ENCODE measurements around the gene VCAN.
"Not testable (repeated sequence)": the region's sequence is repeated elsewhere in the genome, so short reads cannot be mapped to it uniquely, and the experiment has no call there.

VCAN gene

DNA sequence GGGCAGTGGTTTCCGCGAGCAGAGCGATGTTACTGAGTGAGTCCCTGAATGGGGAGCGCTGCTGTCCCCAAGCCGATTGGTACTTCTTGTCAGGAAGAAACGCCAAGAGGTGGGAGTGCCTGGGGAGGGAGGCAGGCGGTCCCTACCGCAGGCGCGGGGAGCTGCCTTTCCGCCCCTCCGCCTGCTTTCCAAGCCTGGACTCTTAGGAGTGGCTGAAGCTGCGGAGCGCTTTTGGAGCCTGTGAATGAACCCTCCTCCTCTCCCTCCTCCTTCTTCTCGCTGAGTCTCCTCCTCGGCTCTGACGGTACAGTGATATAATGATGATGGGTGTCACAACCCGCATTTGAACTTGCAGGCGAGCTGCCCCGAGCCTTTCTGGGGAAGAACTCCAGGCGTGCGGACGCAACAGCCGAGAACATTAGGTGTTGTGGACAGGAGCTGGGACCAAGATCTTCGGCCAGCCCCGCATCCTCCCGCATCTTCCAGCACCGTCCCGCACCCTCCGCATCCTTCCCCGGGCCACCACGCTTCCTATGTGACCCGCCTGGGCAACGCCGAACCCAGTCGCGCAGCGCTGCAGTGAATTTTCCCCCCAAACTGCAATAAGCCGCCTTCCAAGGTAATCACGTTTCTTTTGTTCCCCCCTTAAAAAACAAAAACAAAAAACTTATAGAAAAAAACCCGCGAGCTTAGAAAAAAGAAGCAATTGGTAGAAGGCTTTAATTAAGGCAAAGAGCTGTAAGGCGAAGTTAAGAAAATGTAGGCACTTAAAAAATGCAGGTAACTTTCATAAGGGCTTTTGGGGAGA lies at the start of gene VCAN:
Gene VCAN (plus strand): TSS at position 340 of the 808 bp plus-strand sequence. CDS start 11,775 bp downstream, outside the sequence.
- no peak for DNase-seq (ENCODE audit: low read depth in 2 of 2)

DNA sequence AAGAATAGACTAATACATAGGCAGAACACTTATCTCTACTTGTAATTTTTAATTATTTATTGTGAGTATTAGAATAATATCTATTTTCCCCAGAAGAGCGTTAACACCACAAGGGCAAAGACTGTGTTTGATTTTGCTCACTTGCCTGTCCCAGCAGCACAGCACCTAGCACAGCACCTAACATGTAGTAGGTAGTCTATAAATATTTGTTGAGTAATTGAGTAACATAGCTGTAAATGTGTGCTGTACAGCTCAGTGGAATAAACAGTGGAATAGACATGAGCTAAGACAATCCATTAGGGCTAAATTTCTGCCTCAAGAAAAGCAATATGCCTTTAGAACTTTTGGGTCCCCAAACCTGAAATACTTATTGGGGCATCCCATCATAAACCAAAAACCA lies 49.3 kb upstream of the VCAN start:
- no peak for DNase-seq (ENCODE audit: low read depth in 2 of 2)

DNA sequence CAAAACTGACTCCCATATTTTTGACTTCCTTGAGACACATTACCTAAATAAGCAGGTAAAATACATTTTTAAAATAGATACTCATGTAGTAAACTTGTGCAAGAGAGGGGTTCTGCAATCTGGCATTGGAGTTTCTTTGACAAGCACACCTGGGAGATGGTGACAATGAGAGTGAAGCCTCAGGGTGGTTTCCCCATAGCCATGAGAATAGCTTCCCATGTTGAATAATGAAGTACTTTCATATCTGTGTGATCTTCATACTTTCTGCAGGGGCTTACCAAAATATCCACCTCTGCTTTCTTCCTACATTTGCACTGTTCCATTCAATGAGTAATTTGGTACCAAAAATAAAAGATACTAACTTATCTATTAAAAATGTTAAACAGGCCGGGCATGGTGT lies 44.7 kb upstream of the VCAN start:
- DNase-seq (ENCODE audit: low read depth in 2 of 2): no peak

DNA sequence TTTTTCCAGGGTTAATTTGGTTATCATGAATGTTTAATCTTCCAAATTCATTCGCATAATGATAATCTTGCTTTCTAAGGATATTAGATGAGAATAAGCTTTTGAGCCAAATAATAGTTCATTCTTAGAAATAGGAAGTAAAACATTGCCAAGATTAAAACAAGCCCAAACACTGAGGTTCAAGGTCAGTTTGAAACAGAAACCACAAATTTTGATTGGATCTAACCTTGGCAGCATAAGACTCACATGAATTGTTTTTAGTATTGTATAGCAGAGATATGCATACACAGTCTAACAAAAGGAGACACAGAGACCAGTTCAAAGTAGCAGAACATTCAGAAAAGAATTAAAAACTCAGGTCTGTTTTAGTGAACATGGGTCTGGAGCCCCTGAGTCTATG lies 43.4 kb upstream of the VCAN start:
- no peak for DNase-seq (ENCODE audit: low read depth in 2 of 2)

DNA sequence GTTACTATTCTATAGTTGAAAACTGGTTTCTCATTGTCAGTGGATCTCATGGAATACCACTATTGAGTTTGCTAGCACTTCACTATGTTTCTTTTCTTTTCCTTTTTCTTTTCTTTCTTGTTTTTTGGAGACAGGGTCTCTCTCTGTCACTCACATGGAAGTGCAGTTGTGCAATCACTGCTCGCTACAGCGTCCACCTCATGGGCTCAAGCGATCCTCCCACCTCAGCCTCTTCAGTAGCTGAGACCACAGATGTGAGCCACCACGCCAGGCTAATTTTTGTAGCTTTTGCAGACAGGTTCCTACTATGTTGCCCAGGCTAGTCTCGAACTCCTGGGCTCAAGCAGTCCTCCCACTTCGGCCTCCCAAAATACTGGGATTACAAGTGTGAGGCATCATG lies 42.7 kb upstream of the VCAN start:
- DNase-seq (ENCODE audit: low read depth in 2 of 2): no peak

DNA sequence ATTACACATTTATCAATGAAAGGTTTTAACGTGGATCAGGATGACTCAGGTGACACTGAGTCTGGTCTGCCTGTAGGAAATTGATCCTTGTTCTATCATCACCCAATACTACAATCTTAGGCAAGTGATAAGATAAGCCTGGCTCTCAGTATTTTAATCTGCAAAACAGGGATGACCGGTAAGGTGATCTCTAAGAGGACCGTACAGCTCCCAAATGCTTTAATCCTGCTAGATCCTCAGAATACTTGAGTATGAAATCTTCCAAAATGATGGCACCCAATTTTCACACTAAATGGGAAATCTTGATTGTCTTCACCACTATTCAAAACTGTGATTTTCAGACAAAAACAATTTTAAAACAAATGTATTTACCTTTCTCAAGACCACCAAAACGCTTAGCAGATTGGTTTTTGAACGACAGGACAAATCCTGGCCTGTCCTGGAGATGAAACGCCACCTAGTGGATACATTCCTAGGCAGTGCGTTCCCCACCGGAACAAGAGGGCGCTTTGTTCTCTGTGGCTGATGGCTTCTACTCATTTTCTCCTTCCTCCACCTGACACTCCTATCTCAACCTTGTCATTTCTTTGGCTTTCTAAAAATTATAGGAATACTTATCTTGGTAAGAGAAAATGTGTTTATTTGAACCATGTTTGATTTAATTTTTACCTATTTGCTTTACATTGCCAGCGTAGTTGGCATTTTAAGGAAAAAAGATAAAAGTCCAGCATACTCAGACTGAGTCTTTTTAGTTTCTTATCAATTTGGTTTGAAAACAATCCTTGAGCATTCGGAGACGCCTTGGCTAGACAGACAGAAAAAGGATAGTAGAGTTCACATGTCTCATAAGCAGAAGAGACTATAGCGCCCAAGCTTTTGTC lies 41.2 kb upstream of the VCAN start:
- DNase-seq (ENCODE audit: low read depth in 2 of 2): peak; percentile 9 to 13

DNA sequence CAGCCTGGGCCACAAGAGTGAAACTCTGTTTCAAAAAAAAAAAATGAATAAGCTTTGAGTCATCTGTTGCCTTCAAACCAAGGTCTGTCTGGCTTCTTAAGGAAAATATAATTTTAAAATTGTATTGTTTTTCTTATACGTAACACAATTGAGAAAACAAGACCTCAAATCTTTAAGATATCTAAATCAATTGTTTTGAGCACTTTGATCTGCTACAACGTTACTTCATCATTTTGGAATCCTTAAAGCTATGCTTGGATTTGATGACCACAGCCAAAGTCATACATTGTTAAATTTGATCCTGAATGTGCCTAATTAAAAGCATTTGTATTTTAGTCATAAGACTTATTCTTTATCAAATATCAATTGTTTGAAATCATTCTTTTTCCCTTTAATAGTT lies 37.7 kb upstream of the VCAN start:
- DNase-seq (ENCODE audit: low read depth in 2 of 2): no peak

DNA sequence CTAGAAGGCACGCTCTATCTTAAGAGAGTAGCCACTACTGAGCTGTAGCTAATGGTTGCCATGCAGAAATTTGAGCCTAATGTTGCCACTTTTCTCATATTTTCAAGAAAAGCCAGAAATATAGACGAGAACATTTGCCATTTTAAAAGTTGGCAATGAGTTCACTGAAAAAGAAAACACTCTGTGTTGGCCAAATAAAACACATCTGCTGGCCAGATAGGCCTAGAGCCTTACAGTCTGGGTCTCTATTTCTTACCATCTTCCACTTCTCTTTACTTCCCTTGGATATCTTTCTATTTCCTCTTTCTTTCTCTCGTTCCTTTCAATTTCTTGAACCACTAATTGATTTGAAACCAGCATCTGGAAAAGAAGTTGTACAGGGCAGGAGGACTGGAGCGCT lies 36.6 kb upstream of the VCAN start:
- no peak for DNase-seq (ENCODE audit: low read depth in 2 of 2)

DNA sequence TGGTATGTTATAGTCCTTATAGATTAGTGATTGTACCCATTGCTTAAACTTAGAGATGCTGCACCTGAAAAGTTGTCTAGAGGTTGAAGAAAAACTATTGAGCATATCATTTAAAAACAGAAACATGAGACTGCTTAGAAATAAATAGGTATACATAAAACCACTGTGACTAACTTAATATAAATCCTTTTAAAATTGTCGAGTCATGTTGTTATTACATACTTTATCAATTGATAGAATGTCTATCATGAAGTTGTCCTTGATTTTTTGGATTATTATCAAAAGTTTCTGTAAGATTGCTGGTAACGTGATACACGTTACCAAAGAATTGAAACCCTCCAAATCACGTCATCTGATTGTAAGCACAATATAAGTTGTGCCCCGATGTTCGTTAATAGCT lies 35.3 kb upstream of the VCAN start:
- no peak for DNase-seq (ENCODE audit: low read depth in 2 of 2)

DNA sequence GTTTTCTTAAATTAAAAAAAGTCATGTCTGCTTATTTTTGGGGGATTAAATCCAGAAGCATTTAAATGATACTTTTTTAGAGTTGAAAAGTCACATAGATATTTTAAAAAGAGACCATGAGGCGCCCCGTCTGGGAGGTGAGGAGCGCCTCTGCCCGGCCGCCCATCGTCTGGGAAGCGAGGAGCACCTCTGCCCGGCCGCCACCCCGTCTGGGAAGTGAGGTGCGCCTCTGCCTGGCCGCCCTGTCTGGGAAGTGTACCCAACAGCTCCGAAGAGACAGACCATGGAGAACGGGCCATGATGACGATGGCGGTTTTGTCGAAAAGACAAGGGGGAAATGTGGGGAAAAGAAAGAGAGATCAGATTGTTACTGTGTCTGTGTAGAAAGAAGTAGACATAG lies 33.8 kb upstream of the VCAN start:
- not testable (repeated sequence) for DNase-seq (ENCODE audit: low read depth in 2 of 2)

DNA sequence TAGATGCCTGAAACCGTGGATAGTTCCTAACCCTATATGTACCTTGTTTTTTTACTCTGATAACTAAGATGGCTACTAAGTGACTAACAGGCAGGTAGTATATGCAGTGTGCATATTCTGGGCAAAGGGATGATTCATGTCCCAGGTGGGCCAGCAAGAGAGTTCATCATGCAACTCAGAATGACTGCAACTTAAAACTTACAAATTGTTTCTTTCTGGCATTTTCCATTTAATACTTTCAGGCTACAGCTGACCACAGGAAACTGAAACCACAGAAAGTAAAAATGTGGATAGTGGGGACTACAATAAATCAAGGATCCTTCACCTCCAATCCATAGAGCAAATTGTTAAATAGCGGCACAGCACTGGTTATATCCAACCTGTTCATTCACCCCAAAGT lies 30.7 kb upstream of the VCAN start:
- DNase-seq (ENCODE audit: low read depth in 2 of 2): no peak

DNA sequence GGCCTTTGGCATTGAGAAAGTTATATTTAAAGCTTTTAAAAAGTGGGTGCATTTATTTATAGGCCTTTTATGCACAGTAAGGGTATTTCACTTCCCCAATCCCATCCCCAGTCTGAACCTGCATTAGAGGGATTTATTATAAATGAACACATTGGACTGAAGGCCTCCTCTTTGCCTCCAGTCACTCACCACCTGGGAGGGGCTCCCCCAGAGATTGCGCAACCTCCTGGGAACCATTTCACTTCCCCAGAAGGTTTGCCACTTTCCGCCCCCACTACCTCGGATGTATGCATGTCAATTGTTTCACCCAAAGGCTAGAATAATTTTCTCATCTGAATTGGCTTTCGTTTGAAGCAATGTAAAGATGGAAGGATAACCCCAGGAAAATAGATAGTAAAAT lies 29.8 kb upstream of the VCAN start:
- no peak for DNase-seq (ENCODE audit: low read depth in 2 of 2)

DNA sequence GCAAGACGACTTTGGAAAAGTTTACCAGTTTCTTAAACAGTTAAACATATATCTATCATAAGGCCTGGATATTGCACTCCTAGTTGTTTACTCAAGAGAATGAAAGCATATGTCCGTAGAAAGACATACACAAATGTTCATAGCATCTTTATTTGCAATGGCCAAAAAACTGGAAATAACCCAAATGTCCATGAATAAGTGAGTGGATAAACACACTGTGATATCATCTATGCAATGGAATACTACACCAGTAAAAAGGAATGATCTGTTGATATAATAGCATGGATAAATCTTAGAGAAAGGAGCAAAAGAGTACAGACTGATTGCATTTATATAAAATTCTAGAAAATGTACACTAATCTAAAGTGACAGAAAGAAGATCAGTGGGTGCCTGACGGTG lies 28.0 kb upstream of the VCAN start:
- no peak for DNase-seq (ENCODE audit: low read depth in 2 of 2)

DNA sequence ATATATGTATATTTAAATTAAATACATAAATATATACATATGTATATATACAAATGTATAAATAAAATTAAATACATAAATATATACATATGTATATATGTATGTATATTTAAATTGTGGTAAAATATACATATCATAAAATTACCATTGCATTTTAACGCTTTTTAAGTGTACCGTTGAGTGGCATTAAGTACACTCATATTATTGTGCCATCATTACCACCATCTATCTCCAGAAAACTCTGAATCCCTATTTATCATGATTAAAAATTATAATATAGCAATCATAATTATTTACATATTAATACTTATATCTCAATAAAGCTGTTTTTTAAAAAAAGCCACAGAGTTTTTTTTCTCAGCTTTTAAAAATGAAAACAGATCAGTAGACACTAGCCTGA lies 27.1 kb upstream of the VCAN start:
- no peak for DNase-seq (ENCODE audit: low read depth in 2 of 2)

DNA sequence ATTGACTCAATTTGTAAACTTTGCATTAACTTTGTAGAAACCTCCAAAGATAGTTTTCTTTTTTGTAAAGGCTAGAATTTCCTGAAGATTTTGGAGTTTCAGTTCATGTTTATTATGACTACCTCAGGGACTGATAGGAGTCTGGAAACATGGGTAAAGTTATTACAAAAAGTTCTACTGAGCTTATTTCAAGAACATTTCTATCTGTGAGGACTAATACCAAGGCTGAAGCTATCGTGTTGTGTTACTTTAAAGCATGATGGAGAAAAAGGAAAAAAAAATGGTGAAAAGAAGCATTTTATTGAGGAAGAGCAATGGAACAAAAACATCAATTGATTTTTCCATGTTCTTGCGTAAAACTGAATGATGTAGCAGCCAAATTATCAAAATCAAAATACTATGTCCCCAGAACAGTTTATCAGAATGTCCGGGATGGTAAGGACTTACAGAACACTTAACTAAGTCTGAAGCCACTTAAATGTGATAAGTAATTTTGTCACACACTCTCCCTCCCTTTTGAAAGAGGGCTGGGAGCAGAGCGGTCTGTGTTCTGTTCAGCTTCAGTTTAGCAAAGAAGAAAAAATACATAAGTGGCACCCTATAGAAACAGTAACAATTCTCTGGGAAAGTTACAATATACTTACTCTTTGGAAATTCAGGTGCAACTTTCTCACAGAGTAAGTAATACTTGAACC lies 25.1 kb upstream of the VCAN start:
- DNase-seq (ENCODE audit: low read depth in 2 of 2): no peak

DNA sequence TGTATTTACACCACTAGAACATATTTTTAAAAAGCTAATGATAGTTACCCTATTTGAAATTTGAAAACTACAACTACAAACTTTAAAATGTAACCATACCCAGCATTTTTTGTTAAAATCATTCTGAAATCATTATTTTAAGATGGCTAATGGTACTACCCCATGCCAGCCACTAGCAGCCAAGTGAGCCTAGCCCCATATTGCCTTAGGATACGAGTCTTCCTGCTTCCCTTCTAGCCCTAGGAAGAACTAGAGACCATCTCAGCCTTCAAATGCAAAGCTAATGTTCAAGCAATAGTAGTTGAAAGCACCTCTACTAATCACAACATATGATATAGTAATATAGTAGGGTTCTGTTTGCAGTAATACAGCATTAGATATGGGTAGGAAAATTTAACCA lies 24.0 kb upstream of the VCAN start:
- no peak for DNase-seq (ENCODE audit: low read depth in 2 of 2)

DNA sequence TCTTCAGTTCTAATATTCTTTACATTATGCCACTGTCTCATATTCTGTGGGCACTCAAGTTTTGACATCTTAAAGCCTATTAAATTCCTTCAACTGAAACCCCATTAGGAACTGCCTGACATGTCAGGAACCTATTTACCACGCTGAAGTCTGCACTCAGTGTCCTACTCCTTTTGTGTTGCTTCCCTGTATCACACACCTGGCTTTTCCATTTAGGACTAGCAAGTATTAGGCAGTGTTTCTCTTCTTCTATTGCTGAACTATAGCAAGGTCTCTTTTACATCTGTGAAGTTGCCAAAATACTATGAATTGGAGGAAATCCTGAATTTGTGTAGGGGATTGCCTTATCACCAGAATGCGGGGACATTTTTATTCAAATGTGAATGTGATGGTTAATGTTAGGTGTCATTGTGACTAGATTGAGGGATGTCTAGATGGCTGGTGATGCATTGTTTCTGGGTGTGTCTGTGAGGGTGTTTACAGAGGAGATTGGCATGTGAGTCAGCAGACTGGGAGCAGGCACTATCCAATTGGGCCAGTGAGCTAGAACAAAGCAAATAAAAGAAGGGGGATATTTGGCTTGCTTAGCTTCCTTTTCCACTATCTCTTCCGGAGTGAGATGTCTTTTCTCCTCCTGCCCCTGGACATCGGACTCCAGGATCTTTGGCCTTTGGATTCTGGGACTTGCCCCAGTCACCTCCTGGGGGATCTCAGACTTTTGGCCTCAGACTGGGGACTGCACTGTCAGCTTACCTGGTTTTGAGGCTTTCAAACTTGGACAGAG lies 21.2 kb upstream of the VCAN start:
- DNase-seq (ENCODE audit: low read depth in 2 of 2): no peak

DNA sequence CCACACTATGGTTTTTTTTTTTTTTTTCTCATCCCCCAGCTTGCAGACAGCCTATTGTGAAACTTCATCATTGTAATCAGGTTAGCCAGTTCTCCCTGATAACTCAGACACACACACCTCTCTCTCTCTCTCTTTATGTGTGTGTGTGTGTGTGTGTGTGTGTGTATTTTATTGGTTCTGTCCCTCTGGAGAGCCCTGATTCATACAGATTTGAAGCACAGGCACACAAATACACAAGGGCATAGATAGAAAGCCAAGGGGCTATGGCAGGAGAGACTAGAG lies 20.6 kb upstream of the VCAN start:
- DNase-seq (ENCODE audit: low read depth in 2 of 2): no peak

DNA sequence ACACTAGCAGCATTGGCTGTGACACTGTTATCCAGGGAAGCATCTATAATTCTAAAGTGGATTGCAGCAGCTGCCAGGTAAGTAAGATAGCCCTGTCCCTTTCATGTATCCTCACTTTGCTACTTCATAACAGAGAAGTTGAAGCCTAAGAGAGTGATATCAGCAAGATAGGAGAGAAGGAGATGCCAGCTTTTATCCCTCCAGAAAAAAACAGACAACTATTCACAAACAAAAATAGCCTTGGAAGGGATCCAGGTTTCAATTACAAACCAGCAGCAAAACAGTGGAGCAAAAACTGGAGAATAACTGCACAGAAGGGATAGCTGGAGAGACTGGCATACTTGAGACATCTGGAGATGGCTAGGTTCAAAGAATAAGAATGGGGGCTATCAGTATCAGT lies 19.6 kb upstream of the VCAN start:
- DNase-seq (ENCODE audit: low read depth in 2 of 2): no peak

DNA sequence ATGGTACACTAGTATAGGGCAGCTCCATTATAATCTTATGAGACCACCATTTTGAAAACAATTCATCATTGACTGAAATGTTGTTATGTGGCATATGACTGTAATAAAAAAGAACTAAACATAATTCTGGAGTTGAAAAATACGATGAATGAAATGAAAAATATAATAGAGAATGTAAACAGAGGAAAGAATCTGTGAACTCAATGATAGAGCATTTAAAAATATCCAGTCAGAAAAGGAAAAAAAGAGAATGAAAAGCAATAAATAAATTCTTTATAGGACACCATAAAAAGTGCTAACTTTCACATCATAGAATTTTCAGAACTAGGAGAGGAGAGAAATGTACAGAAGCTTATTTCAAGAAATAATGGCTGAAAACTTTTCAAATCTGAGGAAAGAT lies 17.6 kb upstream of the VCAN start:
- no peak for DNase-seq (ENCODE audit: low read depth in 2 of 2)

DNA sequence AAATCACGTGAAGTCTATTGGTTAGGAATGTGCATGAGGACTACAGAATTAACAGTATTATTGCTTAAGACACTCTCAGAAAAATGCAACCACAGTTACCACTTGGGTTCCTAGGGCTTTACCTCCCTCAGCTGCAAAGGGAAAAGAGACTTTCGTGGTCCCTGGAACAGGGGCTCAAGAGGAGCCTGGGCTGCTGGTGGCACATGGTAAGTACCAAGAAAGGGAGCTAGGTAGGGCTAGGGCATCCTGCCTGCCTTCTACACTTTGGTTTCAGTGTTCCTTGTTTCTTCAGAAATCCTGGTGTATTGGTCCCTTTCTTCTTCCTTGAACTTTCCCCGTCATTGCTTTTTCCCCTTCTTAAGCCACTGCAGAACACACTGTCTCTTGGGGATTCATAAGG lies 7.3 kb upstream of the VCAN start:
- DNase-seq (ENCODE audit: low read depth in 2 of 2): no peak
